ENCODE results near the gene SLC14A1. TPM values are rescaled to one million over a fixed set of nuclear protein-coding genes. Genes with fewer than 3 reads are reported as not detected.

The SLC14A1 gene
- 1 to 10 TPM; 1.1 to 8.2 (median 7.1) TPM for total RNA-seq

DNA sequence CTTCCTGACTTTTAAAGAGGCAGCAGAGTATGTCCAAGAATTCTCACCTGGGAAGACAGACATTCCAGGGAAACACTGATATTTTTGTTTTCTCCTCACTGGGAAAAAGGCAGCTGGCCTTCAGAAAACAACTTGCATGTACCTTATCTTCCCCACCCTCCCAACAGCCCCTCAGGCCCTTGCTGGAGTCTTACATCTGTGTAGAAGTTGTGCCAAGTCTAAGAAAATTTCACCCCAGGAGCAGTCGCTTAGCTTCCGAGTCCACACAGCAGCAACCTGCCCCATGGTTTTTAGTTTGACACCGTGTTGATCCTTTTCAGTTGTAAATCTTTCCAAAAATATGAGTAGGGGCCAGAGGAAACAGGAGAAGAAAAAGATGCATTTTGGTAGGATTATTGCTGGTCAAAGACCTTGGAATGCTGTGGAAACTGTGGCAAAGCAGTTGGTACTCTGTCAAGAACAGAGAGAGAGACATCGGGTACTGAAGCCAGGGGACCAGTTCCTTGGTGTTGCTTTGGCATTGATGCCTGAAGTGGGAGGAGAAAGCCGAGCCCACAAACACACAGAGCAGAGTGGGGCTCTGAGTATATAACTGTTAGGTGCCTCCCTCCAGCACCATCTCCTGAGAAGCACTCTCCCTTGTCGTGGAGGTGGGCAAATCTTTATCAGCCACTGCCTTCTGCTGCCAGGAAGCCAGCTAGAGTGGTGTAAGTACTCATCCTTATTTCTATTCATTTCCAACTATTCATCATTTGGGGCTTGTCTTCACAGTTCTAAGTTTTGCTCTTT lies at the start of gene SLC14A1:
Gene SLC14A1, plus strand, starts transcription at position 615 of the 789 bp plus-strand sequence. CDS start 6,140 bp downstream, outside the sequence.
- ATAC-seq = no peak
- Histone ChIP-seq H3K36me3 (no peaks in the 10 kb centered on the region), H3K4me3 (no peak within 1 kb of the TSS), H3K27me3 (peaks cover 0 to 4% (median 0%) of the 10 kb centered on the region in 3 donors), H3K27ac (no peak within 1 kb of the TSS), H3K9me3 (no peaks in the 10 kb centered on the region), H3K4me1 (no peaks in the 10 kb centered on the region)
- TF ChIP-seq POLR2A (IDR thresholded peaks at IDR 0.05) = no peak
- TF ChIP-seq, protein P1, sequence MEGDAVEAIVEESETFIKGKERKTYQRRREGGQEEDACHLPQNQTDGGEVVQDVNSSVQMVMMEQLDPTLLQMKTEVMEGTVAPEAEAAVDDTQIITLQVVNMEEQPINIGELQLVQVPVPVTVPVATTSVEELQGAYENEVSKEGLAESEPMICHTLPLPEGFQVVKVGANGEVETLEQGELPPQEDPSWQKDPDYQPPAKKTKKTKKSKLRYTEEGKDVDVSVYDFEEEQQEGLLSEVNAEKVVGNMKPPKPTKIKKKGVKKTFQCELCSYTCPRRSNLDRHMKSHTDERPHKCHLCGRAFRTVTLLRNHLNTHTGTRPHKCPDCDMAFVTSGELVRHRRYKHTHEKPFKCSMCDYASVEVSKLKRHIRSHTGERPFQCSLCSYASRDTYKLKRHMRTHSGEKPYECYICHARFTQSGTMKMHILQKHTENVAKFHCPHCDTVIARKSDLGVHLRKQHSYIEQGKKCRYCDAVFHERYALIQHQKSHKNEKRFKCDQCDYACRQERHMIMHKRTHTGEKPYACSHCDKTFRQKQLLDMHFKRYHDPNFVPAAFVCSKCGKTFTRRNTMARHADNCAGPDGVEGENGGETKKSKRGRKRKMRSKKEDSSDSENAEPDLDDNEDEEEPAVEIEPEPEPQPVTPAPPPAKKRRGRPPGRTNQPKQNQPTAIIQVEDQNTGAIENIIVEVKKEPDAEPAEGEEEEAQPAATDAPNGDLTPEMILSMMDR (IDR thresholded peaks at IDR 0.05 in 4 of 5, conservative IDR thresholded peaks at IDR 0.05 in 1 of 5) = no peak
- DNase-seq = no peak
- in situ Hi-C loops (cut with MboI; ENCODE audit: low sequenced_read_pairs in 4 of 4) = no loop called here
- intact Hi-C loops (cut with DNase I; ENCODE audit: low total_unique reads) = no loop called here

DNA sequence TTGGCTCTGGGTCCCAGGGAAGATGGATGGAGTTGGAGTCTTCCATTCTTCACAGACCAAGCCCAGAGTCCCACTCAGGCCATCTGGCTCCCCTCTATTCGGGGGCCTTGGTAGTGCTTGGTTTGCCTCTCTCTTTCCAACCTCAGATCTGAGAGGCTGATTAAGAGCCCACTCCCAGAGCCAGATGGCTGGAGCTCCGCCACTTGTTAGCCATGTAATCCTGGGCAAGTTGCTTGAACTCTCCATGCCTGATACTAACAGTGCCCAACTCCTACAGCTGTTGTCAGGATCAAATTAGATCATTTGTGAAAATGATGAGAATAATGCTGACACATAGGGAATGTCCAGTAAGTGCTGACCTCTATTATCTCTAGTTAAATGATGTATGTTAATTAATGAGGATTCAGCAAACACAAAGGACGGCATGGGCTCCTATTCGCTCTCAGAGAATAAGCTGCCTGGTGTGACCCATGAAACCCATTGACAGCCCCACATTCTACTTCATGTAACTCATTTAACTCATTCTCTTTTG lies 46.6 kb upstream of the SLC14A1 start:
- in situ Hi-C loops (cut with MboI; ENCODE audit: low sequenced_read_pairs in 4 of 4) = loop anchor here in 1 of 4 donors (25.0 kb wide), 2 partner anchors 210 to 385 kb away; partner anchors contain the start of gene PSTPIP2
- ATAC-seq (no peak), DNase-seq (no peak)
- Histone ChIP-seq H3K4me3 (no peak overlapping the region), H3K27ac (no peak overlapping the region), H3K4me1 (no peaks in the 10 kb centered on the region), H3K36me3 (no peaks in the 10 kb centered on the region), H3K9me3 (no peaks in the 10 kb centered on the region), H3K27me3 (no peaks in the 10 kb centered on the region)
- intact Hi-C loops (cut with DNase I; ENCODE audit: low total_unique reads) = no loop called here
- no peak for TF ChIP-seq POLR2A (IDR thresholded peaks at IDR 0.05)

DNA sequence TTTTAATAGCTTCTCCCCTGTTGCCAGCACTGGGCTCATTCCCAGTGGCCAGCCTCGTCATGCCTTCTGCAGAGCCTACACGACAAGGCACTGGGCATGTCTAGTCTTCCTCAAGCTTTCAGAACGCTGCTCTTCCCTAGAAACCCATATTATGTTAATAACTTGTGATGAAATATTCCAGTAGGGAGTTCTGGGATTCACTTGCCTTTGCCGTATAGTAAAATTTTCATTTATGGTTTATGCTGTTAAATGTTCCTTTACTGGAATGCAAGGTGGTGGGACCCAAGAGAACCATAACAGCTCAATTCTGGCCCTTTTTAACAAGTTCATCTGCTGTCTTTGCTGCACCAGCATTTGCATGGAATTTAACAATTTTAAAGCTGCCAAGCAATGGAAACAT lies 45.5 kb upstream of the SLC14A1 start:
- Histone ChIP-seq H3K9me3 (no peaks in the 10 kb centered on the region), H3K4me3 (no peak overlapping the region), H3K27ac (no peak overlapping the region), H3K4me1 (no peaks in the 10 kb centered on the region), H3K27me3 (no peaks in the 10 kb centered on the region), H3K36me3 (no peaks in the 10 kb centered on the region)
- ATAC-seq = no peak
- no peak for DNase-seq
- intact Hi-C loops (cut with DNase I; ENCODE audit: low total_unique reads) = no loop called here
- TF ChIP-seq, protein P1 (IDR thresholded peaks at IDR 0.05 in 4 of 5, conservative IDR thresholded peaks at IDR 0.05 in 1 of 5) = no peak
- in situ Hi-C loops (cut with MboI; ENCODE audit: low sequenced_read_pairs in 4 of 4) = loop anchor here in 1 of 4 donors (25.0 kb wide), 2 partner anchors 209 to 384 kb away; partner anchors contain the start of gene PSTPIP2

DNA sequence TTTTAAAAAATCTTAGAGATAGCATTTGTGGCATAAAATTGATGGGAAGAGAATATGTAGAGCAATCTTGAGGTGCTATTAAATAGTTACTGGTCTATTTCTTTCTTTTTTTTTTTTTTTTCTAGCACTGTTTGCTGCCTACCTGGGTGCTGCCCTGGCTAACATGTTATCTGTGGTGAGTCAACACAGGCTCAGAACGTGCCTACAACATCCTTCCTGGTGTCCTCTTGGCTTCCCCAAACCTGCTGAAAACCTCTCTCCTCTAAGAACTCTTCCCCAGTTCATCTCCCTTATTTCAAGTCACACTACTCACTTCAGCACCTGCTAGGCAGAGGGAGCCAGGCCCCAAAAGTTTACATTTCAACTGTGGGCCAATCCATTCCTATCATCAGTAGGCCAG lies 45.1 kb upstream of the SLC14A1 start:
- no peaks in the 10 kb centered on the region for H3K27me3 ChIP-seq
- H3K4me1 ChIP-seq = no peaks in the 10 kb centered on the region
- H3K36me3 ChIP-seq = no peaks in the 10 kb centered on the region
- H3K27ac ChIP-seq = no peak overlapping the region
- no peak overlapping the region for H3K4me3 ChIP-seq
- ATAC-seq = no peak
- H3K9me3 ChIP-seq = no peaks in the 10 kb centered on the region
- in situ Hi-C loops (cut with MboI; ENCODE audit: low sequenced_read_pairs in 4 of 4) (loop anchor here in 1 of 4 donors (25.0 kb wide), 2 partner anchors 208 to 383 kb away; partner anchors contain the start of gene PSTPIP2), intact Hi-C loops (cut with DNase I; ENCODE audit: low total_unique reads) (no loop called here)
- no peak for DNase-seq
- TF ChIP-seq POLR2A (IDR thresholded peaks at IDR 0.05) = no peak
- TF ChIP-seq, protein P1 (IDR thresholded peaks at IDR 0.05 in 4 of 5, conservative IDR thresholded peaks at IDR 0.05 in 1 of 5) = no peak

DNA sequence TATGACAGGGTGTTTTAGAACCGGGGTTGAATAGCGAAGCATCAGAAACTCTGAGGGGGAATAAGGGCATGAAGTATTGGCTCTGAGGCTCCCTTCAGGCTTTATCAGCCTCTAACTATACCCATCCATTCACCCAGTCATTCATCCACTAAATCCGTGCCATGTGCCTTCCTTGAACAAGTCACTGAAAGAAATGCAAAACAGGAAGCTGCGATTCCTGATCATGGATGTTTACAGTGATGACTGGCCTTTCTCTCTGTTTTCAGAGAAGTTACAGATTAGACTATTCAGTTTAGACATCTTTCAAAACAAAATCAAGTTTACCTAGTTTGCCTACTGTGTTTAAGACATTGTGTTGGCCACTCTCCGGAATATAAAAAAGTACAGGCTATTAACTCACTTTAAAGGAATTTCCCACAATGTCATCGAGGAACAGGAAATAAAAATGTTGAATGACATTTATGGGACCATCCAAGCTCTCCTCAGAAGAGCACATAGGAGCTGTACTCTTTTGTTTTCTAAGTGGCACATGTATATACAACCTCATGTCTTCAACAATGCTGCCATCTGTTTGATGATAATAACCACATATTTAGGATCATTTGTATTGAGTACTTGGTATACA lies 43.8 kb upstream of the SLC14A1 start:
- intact Hi-C loops (cut with DNase I; ENCODE audit: low total_unique reads) (no loop called here), in situ Hi-C loops (cut with MboI; ENCODE audit: low sequenced_read_pairs in 4 of 4) (loop anchor here in 1 of 4 donors (25.0 kb wide), 2 partner anchors 207 to 382 kb away; partner anchors contain the start of gene PSTPIP2)
- no peak overlapping the region for H3K4me3 ChIP-seq
- ATAC-seq = no peak
- TF ChIP-seq, protein P1 (IDR thresholded peaks at IDR 0.05 in 4 of 5, conservative IDR thresholded peaks at IDR 0.05 in 1 of 5) = no peak
- TF ChIP-seq POLR2A (IDR thresholded peaks at IDR 0.05) = no peak
- no peak overlapping the region for H3K27ac ChIP-seq
- H3K9me3 ChIP-seq = no peaks in the 10 kb centered on the region
- no peak for DNase-seq
- no peaks in the 10 kb centered on the region for H3K4me1 ChIP-seq
- no peaks in the 10 kb centered on the region for H3K27me3 ChIP-seq
- no peaks in the 10 kb centered on the region for H3K36me3 ChIP-seq
